HG03520 (cell line): ENCODE data around the gene GRIK2.

Experiments
- ATAC-seq: cut with Tn5 transposase; IDR thresholded peaks from one replicate; pipeline ENCODE4 v1.9.1; 2021; ENCODE audit warnings: mild to moderate bottlenecking, moderate library complexity; ENCODE audit not compliant: unreplicated experiment

GRIK2 gene

DNA sequence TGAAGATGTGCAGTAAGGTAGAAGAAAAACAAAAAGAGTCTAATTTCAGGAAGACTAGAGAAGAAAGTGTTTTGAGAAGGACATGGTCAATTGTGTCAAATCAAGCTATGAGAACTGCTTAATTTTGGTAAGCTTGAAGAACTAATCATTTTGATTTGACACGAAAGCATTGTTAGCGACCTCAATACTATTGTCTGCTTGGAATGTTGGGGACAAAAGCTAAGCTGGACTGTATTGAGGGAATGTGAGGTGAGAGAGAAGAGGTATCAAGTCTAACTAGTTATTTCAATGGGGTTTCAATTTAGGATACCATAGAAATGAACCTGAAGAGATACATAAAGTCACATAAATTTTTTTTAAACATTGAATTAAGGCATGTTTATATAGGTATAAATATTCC, 309.8 kb downstream of the GRIK2 start:
- ATAC-seq = no peak

- no peak for ATAC-seq
These were observed 312.4 kb downstream of the GRIK2 start for GRCh38 chr6:101705866-101706265.

GRCh38 chr6:101706576-101706975, 313.1 kb downstream of the GRIK2 start:
- no peak for ATAC-seq

GRCh38 chr6:101711518-101711917, 318.0 kb downstream of the GRIK2 start:
- peak; percentile 40 for ATAC-seq

- no peak for ATAC-seq
These were observed 322.9 kb downstream of the GRIK2 start for GRCh38 chr6:101716387-101716786.

- no peak for ATAC-seq
These were observed 323.3 kb downstream of the GRIK2 start for GRCh38 chr6:101716810-101717209.

- ATAC-seq = no peak
These were observed 326.0 kb downstream of the GRIK2 start for GRCh38 chr6:101719521-101719920.

- no peak for ATAC-seq
These were observed 329.0 kb downstream of the GRIK2 start for GRCh38 chr6:101722471-101722870.

- ATAC-seq = no peak
These were observed 329.6 kb downstream of the GRIK2 start for GRCh38 chr6:101722991-101723579.

GRCh38 chr6:101728388-101728787, 334.9 kb downstream of the GRIK2 start:
- no peak for ATAC-seq

GRCh38 chr6:101728956-101729355, 335.4 kb downstream of the GRIK2 start:
- no peak for ATAC-seq

GRCh38 chr6:101730954-101731353, 337.4 kb downstream of the GRIK2 start:
- no peak for ATAC-seq

DNA sequence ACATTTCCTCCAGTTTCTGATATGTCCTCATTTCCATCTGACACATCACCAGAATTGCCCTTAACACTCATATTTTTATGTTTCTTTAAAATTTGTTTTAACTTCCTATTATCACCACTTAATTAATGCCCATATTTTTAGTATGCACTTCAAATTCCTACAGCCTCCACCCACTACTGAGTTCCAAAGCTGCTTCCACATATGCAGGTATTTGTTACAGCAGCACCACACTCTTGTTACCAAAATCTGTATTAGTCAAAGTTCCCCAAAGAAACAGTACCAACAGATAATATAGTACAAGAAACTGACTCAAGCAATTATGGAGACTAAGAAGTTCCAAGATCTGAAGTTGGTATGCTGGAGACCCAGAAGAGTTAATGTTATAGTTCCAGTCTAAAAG, 340.4 kb downstream of the GRIK2 start:
- no peak for ATAC-seq

- no peak for ATAC-seq
These were observed 345.0 kb downstream of the GRIK2 start for GRCh38 chr6:101738481-101738880.

DNA sequence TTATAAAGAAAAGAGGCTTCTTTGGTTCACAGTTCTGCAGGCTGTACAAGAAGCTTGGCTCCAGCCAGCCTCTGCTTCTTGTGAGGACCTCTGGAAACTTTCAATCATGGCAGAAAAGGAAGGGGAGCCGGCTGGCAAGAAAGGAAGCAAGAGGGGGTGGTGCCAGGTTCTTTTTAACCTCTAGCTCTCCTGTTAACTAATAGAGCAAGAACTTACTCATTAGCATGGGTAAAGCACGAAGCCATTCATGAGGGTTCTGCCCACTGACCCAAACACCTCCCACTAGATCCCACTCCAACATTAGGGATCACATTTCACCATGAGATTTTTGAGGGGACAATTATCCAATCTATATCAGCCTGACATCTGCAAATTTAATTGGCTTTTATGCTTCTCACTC, 347.1 kb downstream of the GRIK2 start:
- ATAC-seq = no peak

- ATAC-seq = no peak
These were observed 348.1 kb downstream of the GRIK2 start for GRCh38 chr6:101741474-101742171.

GRCh38 chr6:101747160-101747559, 353.7 kb downstream of the GRIK2 start:
- ATAC-seq = no peak

DNA sequence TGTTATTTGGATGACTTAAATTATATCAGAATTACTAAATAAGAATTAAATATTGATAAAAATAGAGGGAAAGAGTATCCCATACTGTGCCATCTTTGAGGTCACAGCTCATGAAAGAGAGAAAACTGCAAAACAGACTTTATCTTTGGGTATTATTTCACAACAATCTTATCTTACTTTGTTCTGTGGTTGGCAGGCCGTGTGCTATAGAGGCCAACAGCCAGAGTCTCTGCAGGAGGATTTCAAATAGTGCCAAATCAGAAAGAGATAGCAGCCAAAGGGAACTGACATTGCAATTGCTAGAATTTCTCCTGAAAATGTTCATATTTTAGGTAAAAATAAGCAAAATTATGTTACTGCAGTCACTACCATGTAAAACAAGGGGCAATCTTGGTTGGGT, 354.2 kb downstream of the GRIK2 start:
- no peak for ATAC-seq

DNA sequence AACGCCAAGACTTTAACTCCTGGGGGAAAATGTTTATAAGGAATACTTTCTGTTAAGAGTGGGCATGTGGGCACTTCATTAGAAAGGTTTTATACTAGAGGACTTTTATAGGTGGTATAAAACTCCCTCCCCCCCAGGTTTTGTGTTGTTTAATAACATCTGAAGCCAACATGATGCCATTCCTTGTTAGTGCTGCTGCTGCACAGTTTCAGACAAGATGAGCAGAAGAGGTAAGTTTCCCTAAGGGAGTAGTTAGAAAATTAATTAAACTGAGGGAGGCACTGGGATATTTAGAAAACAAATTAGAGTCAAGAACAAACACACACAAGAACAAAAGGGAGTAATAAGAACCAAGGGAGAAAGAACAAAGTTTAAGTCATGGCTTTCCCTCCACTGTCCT, 362.4 kb downstream of the GRIK2 start:
- ATAC-seq = no peak

- no peak for ATAC-seq
These were observed 364.9 kb downstream of the GRIK2 start for GRCh38 chr6:101758368-101758767.

DNA sequence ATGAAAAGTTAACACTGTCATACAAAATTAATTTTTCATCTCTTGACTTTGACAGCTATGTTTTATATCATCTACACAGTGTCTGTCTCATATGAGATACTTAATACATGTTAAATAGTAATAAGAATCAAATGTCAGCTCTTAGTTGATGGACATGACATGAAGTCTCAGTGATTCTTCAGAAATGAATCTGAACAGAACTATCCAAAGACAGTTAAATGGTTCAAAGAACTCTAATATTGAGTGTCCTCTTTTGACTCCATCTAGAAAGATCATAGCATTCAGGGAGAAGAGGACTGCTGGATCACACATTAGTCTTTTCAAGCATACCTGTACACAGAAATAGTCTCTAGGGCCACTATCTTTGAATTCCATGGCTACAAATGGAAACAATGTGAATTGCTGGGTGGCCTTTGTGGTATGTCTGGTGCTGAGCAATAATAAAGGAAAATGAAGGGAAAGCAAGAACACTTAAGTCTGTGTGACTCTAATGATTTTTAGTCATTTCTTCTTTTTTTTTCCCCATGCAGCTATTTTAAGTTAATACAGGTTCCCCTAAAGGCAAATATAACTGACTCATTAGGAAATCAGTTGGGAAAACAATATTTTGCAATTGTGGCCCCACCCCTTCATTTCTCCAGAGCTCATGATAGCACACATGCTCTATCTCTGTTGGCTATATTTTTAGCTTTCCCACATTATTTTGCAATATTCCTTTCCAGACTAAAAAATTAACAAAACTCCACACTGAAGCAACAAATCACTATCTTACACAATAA, 367.5 kb downstream of the GRIK2 start:
- ATAC-seq = no peak

GRCh38 chr6:101762851-101763250, 369.3 kb downstream of the GRIK2 start:
- no peak for ATAC-seq
